KMS-11 (cell line): ENCODE data around the gene TPX2.

Experiments used
- H2AFZ ChIP-seq: fragments of 200-600 bp; sonication (generic); 2 replicates; pipeline ENCODE4 v1.6.1; 2016; ENCODE audit warnings: antibody characterized with exemption, mixed run types, low read depth
- H3K27ac ChIP-seq: fragments of 200-600 bp; sonication (generic); 2 replicates; pipeline ENCODE4 v1.6.1; 2016; ENCODE audit warnings: mild to moderate bottlenecking, mixed run types
- H3K27me3 ChIP-seq: fragments of 200-600 bp; sonication (generic); 2 replicates; pipeline ENCODE4 v1.6.1; 2017; ENCODE audit warnings: mild to moderate bottlenecking, low read depth, mixed run types, moderate library complexity; ENCODE audit not compliant: insufficient read depth
- H3K36me3 ChIP-seq: fragments of 200-600 bp; sonication (generic); 2 replicates; pipeline ENCODE4 v1.6.1; 2017; ENCODE audit warnings: mild to moderate bottlenecking, mixed run types; ENCODE audit not compliant: insufficient read depth
- H3K4me1 ChIP-seq: fragments of 200-600 bp; sonication (generic); 2 replicates; pipeline ENCODE4 v1.6.1; 2016; ENCODE audit warnings: mild to moderate bottlenecking, low read depth, mixed run types; ENCODE audit not compliant: poor library complexity, severe bottlenecking
- H3K4me2 ChIP-seq: fragments of 200-600 bp; sonication (generic); 2 replicates; pipeline ENCODE4 v1.7.0; 2016; ENCODE audit warnings: mild to moderate bottlenecking, mixed run types
- H3K4me3 ChIP-seq: fragments of 200-600 bp; sonication (generic); IDR thresholded peaks from 2 replicates; pipeline ENCODE4 v1.6.1; 2017; ENCODE audit warnings: low read depth, low read length, mixed read lengths; ENCODE audit not compliant: insufficient read depth
- H3K79me2 ChIP-seq: fragments of 200-600 bp; sonication (generic); 2 replicates; pipeline ENCODE4 v1.6.1; 2016; ENCODE audit warnings: low read depth, mixed run types; ENCODE audit not compliant: insufficient read depth
- H3K9ac ChIP-seq: fragments of 200-600 bp; sonication (generic); 2 replicates; pipeline ENCODE4 v1.6.1; 2016; ENCODE audit warnings: mild to moderate bottlenecking, mixed run types
- H4K20me1 ChIP-seq: fragments of 200-600 bp; sonication (generic); 2 replicates; pipeline ENCODE4 v1.6.1; 2016; ENCODE audit warnings: mild to moderate bottlenecking, mixed run types; ENCODE audit not compliant: insufficient read depth
- CTCF ChIP-seq: fragments of 200-600 bp; sonication (generic); conservative IDR thresholded peaks from 2 replicates; pipeline ENCODE4 v1.6.1; 2017; ENCODE audit warnings: low read depth, mild to moderate bottlenecking, antibody characterized with exemption, low read length, moderate library complexity, mixed read lengths

TPX2 gene

GRCh38 chr20:31823360-31824124, 84.5 kb downstream of the TPX2 start:
- Histone ChIP-seq H3K4me3 (no peak overlapping the region), H4K20me1 (no peaks in the 10 kb centered on the region), H3K27me3 (peaks cover 5% of the 10 kb centered on the region; the same call in 1 of the 2 replicates), H3K9ac (no peak overlapping the region), H3K4me2 (peak overlapping the region; percentile 56; the same call in 1 of the 2 replicates), H3K36me3 (no peaks in the 10 kb centered on the region), H3K79me2 (no peaks in the 10 kb centered on the region), H3K4me1 (peaks cover 20% of the 10 kb centered on the region), H2AFZ (peak overlapping the region; percentile 47; the same call in 1 of the 2 replicates), H3K27ac (no peak overlapping the region)
- no peak for TF ChIP-seq CTCF

- no peaks in the 10 kb centered on the region for H4K20me1 ChIP-seq
- no peak overlapping the region for H3K9ac ChIP-seq
- H2AFZ ChIP-seq: peak overlapping the region; percentile 47; the same call in 1 of the 2 replicates
- H3K79me2 ChIP-seq: no peaks in the 10 kb centered on the region
- H3K36me3 ChIP-seq: no peaks in the 10 kb centered on the region
- peaks cover 5% of the 10 kb centered on the region; the same call in 1 of the 2 replicates for H3K27me3 ChIP-seq
- H3K4me2 ChIP-seq: no peak overlapping the region; the same call in 1 of the 2 replicates
- peaks cover 20% of the 10 kb centered on the region for H3K4me1 ChIP-seq
- H3K4me3 ChIP-seq: no peak overlapping the region
- no peak overlapping the region for H3K27ac ChIP-seq
- TF ChIP-seq CTCF: no peak
Measured at GRCh38 chr20:31824125-31824485, 85.0 kb downstream of the TPX2 start.

GRCh38 chr20:31824554-31825313, 85.6 kb downstream of the TPX2 start:
- Histone ChIP-seq H2AFZ (no peak overlapping the region), H3K4me1 (peaks cover 20% of the 10 kb centered on the region), H3K27ac (no peak overlapping the region), H3K4me2 (no peak overlapping the region), H4K20me1 (no peaks in the 10 kb centered on the region), H3K4me3 (no peak overlapping the region), H3K27me3 (peaks cover 5% of the 10 kb centered on the region; the same call in 1 of the 2 replicates), H3K36me3 (no peaks in the 10 kb centered on the region), H3K9ac (no peak overlapping the region), H3K79me2 (no peaks in the 10 kb centered on the region)
- TF ChIP-seq CTCF: no peak

GRCh38 chr20:31826074-31826473, 87.0 kb downstream of the TPX2 start:
- H3K36me3 ChIP-seq: no peaks in the 10 kb centered on the region
- H3K4me2 ChIP-seq: no peak overlapping the region
- peaks cover 5% of the 10 kb centered on the region; the same call in 1 of the 2 replicates for H3K27me3 ChIP-seq
- peaks cover 20% of the 10 kb centered on the region for H3K4me1 ChIP-seq
- H3K27ac ChIP-seq: no peak overlapping the region
- H3K9ac ChIP-seq: no peak overlapping the region
- H4K20me1 ChIP-seq: no peaks in the 10 kb centered on the region
- no peak overlapping the region for H3K4me3 ChIP-seq
- H2AFZ ChIP-seq: no peak overlapping the region
- H3K79me2 ChIP-seq: no peaks in the 10 kb centered on the region
- TF ChIP-seq CTCF: no peak
